ENCODE data around the gene SULT2B1.

SULT2B1 gene

DNA sequence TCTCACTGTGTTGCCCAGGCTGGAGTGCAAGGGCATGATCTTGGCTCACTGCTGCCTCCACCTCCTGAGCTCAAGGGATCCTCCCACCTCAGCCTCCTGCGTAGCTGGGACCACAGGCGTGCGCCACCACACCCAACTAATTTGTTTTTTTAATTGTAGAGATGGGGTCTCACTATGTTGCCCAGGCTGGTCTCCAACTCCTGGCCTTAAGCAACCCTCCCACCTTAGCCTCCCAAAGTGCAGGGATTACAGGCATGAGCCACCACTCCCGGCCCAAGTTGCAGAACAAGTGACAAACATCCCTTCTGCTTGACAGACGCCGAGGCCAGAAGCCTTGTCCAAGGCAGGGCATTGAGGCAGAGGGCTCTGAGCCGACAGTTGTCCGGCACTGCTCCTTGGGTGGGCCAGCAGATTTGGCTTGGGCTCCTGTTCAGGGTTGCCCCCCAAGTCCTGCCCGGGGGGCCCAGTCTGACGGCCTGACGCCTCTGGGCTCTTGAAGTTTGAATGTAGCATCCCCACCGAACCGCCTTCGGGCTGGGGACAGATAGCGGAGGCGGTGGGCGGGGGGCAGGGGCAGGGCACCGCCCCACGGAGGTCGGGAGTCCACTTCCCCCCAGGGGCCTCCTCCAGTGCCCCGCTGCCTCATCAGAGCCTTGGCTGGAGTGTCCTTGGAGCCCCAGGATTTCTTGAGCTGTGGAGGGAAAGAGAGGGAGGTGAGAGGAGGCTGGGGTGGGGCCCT, 48.9 kb downstream of the SULT2B1 start:
- DNase-seq (ENCODE audit: low spot score): no peak

DNA sequence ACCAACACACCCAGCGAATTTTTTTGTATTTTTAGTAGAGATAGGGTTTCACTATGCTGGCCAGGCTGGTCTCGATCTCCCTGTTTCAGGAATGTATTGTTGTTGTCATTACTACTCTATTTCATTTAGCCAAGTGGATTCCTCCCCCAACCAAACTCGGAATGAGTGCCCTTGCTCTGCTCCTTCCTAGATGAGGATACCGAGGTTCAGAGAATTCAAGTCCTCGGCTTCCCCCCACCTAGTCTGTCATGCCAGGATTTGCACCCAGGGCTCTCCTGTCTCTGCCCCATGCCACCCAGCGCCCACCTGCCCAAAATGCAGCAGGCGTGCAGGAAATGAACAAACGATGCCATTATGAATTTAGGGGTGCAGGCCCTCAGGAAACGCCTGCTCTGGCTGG, 51.0 kb downstream of the SULT2B1 start:
- no peak for DNase-seq (ENCODE audit: low spot score)

DNA sequence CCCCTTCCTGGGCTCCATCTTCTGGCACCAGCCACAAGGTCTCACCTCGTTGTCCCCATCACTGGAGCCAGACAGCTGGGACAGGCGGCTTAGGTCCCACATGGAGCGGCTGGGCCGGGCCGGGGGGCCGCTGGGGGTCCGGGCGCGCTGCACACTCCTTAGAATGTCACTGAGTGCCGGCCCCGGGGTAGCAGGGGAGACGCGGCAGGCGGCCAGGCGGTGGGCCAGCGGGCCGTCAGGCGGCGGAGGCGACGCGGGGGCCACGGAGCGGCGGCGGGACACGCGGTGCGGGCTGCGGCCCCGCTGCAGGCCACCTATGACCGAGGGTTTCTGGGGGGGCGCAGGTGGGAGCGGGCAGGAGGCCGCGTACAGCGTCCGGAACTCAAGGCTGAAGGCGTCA, 51.5 kb downstream of the SULT2B1 start:
- no peak for DNase-seq (ENCODE audit: low spot score)

DNA sequence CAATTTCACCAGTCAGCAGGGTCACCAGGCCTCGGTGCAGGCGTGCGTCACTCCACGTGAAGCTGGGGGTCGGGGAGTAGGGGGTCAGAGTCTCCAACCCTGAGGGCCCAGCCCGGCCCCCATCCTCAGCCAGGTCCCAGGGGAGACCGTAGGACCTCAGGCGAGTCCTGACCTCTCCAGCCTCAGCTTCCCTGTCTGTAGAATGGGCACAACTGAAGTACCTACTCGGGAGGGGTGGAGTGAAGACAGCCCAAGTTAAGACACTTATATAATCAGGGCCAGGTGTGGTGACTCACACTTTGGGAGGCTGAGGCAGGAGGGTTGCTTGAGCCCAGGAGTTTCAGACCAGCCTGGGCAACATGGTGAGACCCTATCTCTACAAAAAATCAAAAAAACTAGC, 51.9 kb downstream of the SULT2B1 start:
- no peak for DNase-seq (ENCODE audit: low spot score)

DNA sequence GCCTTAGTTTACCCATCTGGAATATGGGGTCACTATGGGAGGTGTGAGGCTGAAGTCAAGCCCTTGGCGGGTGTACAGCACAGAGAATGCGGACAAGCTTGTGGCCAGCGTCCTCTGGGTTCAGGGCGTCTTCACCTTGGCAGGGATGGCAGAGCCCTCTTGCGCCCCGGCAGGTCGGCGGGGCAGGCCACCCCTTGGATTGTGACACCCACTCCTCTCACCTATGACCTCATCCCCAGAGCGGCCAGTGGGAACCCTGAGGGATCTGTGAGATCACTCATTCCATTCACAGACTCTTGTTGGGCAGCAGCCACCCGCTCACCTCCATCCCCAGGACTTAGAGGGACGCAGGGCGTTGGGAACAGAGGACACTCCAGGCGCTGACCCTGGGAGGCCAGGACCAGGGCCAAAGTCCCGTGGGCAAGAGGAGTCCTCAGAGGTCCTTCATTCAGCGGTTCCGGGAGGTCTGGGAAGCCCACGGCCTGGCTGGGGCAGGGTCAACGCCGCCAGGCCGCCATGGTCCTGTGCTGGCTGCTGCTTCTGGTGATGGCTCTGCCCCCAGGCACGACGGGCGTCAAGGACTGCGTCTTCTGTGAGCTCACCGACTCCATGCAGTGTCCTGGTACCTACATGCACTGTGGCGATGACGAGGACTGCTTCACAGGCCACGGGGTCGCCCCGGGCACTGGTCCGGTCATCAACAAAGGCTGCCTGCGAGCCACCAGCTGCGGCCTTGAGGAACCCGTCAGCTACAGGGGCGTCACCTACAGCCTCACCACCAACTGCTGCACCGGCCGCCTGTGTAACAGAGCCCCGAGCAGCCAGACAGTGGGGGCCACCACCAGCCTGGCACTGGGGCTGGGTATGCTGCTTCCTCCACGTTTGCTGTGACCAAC, 54.7 kb downstream of the SULT2B1 start, which contains the start of gene SPACA4:
Gene SPACA4 (plus strand): TSS at position 280 of the 896 bp plus-strand sequence. CDS start 237 bp downstream, at position 517.
- no peak for DNase-seq (ENCODE audit: low spot score)

DNA sequence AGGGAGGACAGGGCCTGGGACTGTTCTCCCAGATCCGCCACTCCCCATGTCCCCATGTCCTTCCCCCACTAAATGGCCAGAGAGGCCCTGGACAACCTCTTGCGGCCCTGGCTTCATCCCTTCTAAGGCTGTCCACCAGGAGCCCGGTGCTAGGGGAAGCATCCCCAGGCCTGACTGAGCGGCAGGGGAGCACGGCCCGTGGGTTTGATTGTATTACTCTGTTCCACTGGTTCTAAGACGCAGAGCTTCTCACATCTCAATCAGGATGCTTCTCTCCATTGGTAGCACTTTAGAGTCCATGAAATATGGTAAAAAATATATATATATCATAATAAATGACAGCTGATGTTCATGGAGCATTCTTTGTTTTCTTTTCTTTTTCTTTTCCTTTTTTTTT, 55.4 kb downstream of the SULT2B1 start:
- DNase-seq (ENCODE audit: low spot score): no peak

DNA sequence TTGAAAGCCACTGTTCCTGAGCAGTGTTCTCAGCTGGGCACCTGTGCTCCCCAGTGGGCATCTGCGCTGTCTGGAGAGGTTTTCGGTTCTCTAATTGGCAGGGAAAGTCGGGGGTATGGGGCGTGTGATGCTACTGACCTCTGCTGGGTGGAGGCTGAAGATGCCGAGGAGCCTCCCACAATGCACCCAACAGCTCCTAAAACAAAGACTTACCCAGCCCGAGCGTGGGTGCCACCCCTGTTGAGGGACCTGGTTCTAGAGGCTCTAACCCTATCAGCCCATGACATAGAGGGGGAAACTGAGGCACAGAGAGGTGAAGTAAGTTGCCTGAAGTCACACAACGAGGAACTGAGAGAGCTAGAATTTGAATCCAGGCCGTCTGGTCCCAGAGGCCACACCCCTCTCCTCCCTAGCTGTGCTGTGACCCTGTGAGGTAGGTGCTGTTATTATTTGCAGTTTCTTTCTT, 56.9 kb downstream of the SULT2B1 start:
- DNase-seq (ENCODE audit: low spot score): peak; percentile 77

DNA sequence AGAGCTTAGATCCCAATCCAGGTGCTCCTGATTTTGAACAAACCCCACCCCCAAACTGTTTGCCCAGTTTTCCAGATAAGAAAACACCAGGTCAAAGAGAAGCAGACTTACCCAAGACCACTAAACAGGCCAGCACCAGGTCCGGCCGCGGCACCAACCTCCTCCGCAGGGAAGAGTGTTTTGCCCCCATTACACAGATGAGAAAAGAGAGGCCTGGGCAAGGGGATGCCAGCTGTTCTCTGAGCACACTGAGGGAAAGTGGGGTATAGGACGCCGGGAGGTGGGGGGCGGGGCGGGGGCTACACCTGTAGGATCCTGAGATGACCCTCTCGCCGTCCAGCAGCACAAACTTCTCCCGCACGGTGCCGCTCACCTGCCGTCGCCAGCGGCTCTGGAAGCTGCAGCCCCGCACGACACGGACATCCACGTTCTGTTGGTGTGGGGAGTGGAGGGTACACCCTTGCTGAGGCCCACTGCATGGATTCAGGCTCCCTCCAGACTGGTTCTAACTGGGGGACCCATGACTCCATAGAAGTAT, 57.7 kb downstream of the SULT2B1 start:
- DNase-seq (ENCODE audit: low spot score): no peak

DNA sequence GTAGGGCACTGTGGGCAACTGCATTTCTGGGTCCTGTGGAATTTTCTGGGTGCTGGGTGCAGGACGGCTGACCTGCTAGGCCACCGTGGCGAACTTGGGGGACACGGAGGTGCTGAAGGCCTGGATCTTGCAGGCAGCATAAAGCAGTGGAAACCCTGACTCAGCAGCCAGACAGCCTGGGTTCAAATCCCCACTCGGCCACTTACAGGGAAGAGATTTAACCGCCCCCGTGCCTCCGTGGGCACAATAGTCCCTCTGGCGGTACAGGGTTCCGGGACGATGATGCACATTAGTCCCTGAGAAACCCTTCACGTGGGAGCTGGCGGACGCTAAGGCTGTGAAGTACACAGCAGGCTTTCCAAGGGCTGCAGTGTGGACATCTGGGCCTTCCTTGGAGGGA, 59.9 kb downstream of the SULT2B1 start:
- no peak for DNase-seq (ENCODE audit: low spot score)

DNA sequence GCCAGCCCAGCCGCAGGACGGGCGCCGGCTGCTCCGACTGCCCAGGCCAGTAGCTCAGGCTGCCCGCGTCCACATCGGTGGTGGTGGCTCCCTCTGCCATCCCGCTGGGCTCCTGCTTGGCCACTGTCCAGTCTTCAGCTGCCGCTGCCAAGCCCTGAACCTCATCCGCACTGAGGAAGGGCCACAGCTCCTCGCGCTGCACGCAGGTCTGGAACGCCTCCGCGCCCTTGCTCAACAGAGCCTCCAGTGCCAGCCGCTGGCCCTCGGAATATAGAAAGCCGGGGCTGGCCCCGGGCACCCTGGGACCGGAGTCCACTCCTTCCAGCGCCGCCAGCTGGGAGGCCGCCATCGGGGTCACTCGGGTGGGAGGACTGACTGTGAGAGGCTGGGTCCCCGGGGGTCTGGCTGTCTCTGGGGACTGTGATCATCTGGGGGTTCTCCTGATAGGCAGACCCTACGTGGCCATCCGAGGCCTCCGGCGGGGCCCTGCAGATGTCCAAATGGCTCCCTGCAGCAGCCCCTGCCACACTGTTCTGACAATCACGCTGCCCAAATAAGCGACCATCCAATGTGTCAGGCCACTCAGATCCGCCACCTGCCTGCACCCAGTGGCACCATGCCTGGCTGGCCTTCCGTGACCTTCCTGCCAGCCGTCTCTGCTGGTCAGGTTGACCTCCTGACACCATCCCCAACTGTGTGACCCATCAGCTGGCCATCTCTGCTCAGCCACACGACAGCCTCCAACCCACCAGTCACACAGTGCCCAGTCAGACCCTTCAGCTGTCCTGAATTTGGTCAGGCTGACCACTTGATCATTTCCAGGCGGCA, 61.3 kb downstream of the SULT2B1 start:
- DNase-seq (ENCODE audit: low spot score): no peak

DNA sequence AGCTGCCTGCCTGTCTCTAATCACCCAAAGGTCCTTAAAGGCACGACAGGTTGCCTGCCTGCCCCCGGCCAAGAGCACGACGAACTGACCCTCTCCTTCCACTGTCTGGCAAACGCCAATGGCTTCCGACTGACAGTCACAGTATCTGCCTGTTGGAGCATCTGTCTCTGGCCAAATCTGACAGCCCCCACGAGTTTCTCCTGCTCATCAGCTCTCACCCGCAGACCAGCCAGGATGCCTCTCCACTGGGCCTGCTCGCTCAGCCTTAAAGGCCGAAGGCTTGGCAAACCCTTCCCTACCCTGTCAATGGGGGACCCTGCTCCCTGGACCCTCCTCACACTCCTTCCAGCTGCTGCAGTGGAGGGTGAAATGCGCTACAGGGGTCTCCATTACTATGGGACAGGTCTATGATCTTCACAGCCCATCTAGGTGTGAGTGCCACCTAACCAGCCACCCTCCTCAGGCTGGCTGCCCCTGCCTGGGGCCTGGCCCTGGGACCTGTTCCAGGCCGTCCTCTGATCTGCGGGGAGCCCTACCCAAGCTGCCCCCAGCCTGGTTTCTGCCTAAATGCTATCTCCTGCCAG, 62.0 kb downstream of the SULT2B1 start:
- no peak for DNase-seq (ENCODE audit: low spot score)

DNA sequence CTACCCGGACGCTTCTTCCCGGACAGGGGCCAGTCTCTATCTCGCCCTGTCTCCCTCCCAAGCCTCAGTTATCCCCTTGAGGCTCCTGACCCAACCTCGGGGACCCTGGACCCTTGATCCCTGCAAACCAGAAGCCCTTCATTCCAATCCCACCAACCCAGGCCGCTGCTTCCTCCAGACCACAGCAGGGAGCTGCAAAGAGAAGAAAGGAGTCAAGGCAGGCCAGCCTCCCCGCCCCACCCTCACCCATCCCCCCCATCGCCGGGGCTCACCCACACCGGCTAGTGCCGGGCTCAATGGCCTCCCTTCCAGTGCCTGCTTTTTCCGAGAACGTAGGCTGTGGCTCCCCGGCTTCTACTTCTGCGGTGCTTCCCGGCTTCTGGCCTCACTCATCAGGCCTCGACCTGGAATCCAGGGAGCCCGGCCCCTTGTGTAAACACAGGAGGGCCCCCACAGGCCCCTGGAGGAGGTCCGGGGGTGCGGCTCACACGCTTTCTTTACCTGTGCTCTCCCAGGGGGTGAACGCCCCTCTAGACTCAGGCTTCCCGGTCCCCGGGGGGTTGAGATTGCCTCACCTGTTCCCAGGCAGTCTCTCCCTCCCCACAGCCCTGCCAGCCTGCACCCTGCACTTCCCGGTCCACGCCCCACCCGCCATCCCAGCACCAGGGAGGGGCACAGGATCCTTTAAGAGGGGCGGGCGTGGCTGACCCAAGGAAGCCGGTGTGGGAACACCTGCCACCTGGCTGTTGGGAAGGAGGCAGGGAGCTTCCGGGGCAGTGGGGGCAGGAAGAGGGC, 62.7 kb downstream of the SULT2B1 start, which contains the start of gene FAM83E:
Gene FAM83E (minus strand): TSS at position 641 of the 795 bp plus-strand sequence. CDS start 1,704 bp downstream, outside the sequence.
- DNase-seq (ENCODE audit: low spot score): no peak

DNA sequence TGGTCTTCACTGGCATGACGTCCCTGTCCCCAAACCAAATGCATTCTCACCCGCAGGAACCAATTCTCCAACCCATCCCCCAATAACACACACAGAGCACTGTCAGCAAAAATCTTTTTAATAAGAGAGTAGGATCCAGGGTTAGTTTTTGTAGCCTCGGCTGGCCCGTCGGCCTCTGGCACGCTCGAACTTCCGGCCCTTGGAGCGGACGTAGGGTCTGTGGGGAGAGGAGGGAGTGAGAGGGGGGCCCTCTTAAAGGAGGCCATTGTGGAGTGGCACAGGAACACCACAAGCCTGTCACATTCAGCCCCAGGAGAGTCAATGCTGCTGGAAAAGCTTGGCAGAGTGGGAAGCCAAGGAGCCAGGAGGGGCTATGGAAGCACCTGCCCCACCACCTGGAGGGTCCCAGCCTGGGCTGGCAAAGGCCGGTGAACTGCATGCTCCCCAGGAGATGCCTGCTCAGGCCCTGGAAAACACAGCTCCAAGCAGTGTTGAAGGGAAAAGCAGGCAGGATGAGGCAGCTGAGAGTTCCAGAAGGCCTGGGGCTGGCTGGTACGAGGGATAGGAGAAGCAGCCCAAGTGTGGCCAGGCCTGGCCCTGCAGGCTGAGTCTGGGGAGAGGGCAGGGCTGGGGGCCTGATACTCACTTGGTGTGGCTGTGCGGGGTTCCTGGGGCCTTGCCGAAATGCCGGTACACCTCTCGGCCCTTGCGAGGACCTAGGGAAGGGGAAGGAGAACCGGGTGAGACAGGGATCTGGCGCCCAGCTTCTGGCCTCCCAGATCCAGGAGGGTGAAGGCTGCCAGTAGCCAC, 63.5 kb downstream of the SULT2B1 start:
- no peak for DNase-seq (ENCODE audit: low spot score)

DNA sequence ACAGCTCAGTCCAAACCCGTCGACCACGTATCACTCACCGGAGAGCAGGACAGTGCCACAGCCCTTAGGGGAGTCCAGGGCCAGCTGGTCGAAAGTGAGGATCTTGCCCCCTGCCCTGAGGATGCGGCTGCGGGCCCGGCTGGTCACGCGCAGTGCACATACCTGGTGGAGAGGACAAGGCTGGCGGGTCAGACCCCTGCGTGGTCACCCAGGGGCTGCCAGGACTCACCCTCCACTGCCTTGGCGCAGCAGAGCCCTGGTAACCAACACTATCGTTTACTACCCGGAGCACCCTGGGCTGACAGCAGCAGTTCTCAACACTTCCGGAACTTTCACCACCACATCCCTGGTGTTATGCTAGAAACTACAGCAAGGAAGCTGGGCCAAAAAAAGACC, 64.1 kb downstream of the SULT2B1 start:
- DNase-seq (ENCODE audit: low spot score): no peak

DNA sequence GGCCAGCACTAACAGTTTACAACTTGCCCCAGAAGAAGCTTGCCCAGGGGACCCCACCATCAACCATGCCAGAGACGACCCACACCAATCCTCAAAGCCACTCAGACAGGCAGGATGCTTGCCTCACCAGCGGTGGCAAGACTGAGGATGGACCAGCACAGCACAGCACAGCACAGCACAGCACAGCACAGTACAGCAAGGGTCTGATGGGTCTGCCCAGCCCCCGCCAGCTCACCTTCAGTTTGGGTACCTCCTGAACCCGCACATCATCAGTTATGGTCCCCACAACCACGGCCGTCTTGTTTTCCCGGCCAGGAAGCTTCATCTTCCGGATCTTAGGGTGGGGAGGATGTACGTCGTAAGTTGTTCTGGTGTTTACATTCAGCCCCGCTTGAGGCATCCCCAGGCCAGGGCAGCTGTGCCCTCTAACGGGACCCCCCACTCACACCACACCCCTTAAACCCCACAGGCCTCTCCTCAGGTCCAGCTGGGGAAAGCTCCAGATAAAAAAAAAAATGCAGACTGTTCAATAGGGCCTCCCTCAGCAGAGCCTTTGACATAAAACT, 64.6 kb downstream of the SULT2B1 start:
- no peak for DNase-seq (ENCODE audit: low spot score)

DNA sequence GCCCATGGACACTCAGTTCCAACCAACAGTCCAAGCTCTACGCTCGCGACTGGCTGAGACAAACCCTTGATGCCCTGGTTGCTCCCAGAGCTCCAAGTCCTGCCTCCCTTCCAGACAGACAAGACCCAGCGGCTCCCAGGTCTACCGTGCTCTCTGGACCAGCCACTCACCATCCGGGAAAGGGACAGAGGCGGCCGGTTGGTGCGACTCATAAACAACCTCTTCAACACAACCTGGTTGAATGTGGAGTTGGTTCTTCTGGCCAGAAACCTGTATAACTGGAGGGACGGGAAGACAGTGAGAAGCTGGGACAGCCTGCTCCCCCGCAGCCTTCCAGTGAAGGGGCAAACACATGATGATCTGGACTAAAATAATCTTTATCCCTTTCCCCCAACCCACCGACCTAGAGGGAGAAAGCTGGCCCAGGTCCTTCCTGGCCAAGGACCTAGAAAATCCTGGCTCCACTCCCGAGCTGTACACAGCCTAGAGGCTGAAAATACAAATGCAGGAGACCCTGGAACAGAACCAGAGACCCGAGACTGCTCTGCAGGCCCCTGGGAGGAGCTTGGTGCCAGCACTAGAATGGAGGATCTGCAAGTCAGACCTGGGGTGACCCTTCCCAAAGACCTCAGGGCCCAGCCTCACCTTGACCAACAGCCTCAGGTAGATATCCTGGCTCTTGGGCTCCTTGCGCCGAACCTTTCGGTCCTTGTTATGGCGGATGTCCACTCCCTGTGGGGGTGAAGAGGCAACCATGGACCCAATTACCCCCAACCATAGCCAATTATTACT, 65.4 kb downstream of the SULT2B1 start:
- DNase-seq (ENCODE audit: low spot score): no peak

DNA sequence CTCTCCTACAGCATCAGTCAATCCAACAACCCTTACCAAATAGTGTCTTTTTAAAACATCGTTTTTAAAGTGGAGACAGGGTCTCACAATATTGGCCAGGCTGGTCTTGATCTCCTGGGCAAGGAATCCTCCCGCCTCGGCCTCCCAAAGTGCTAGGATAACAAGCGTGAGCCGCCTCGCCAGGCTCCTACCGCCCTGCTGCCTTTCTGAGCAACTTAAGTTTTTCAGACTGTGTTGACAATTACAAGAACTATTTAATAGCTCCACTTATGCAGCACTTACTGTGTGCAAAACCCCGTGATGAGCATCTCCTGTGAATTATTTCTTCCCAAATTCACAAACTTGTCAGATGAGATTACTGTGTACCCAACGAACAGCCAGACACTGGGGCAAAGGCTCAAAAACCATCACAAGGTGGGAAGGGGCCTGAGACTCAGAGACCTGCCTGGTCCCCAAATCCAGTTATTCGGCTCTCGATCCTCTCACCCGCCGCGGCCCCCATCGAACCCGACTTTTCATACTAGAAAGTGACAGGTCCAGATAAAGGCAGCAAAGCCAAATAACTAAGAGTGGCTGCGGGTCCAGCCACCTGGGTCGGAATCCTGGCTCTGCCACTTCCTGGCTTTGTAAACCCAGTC, 66.4 kb downstream of the SULT2B1 start:
- DNase-seq (ENCODE audit: low spot score): no peak
